K562 (cell line): ENCODE measurements around the gene PTPRT. TPM values are rescaled to one million over a fixed set of nuclear protein-coding genes. Genes with fewer than 3 reads are reported as not detected.

ENCODE experiments used
- ATAC-seq: fragments of 200-7000 bp; cut with Tn5 transposase; 3 replicates; pipeline ENCODE4 v1.9.1; 2020; ENCODE audit warnings: moderate library complexity
- BruUV-seq: library from RNA; stranded (reverse); fragments of 400-500 nt; replicated peaks from 2 replicates; lab custom pipeline; 2021; lab: Mats Ljungman, UMichigan
- CTCF ChIA-PET: fragments of 300-600 bp; formaldehyde crosslinking; extraction: SDS; loops from one replicate; lab custom pipeline; 2021; ENCODE audit warnings: low intra/inter-chr PET ratio; lab: Yijun Ruan, JAX
- POLR2A ChIA-PET: fragments of 300-600, 350-650 bp; sonication (Branson Sonifier 250); formaldehyde crosslinking; extraction: SDS; loops from one replicate; lab custom pipeline; 2021; ENCODE audit warnings: antibody characterized with exemption, inconsistent platforms; lab: Yijun Ruan, JAX
- DNase-seq, 4 experiments: peaks; one replicate each; pipeline versions ENCODE4 v3.0.0 to v3.0.0-alpha.2; 2011 to 2018; ENCODE audit warnings: low spot score in 3 of 4, mixed read lengths in 3 of 4; ENCODE audit errors: extremely low read depth in 1 of 4
- FAIRE-seq: peaks from 2 replicates; lab custom pipeline; 2011; peaks lifted over from hg19 to GRCh38; lab: Jason Lieb, UNC
- H2AFZ ChIP-seq: 2 replicates; pipeline ENCODE4 v1.6.0; 2011; ENCODE audit warnings: low read depth, low read length, control low read depth, inconsistent platforms
- H3K27ac ChIP-seq: fragments of 200-600 bp; 3 replicates; pipeline ENCODE4 v1.8.0; 2011; ENCODE audit warnings: low read depth, mild to moderate bottlenecking, control low read depth, inconsistent platforms, low read length, moderate library complexity, mixed read lengths; ENCODE audit errors: extremely low read depth
- H3K27me3 ChIP-seq, 2 experiments: fragments of 300-600 bp in 1 of 2; 2 replicates in 1 of 2; 3 replicates in 1 of 2; pipeline versions ENCODE4 v1.6.0 to v1.8.0; 2011; ENCODE audit warnings: inconsistent platforms in 2 of 2, low read length in 2 of 2, mild to moderate bottlenecking in 1 of 2, mixed read lengths in 1 of 2, moderate library complexity in 1 of 2; ENCODE audit not compliant: control insufficient read depth in 2 of 2, insufficient read depth in 2 of 2
- H3K36me3 ChIP-seq: fragments of 300-600 bp; 3 replicates; pipeline ENCODE4 v1.8.0; 2011; ENCODE audit warnings: mild to moderate bottlenecking, low read length, inconsistent platforms; ENCODE audit not compliant: control insufficient read depth, insufficient read depth
- H3K4me1 ChIP-seq, 2 experiments: fragments of 200-600 bp in 1 of 2; replicated peaks in 1 of 2; 2 replicates in 1 of 2; 3 replicates in 1 of 2; pipeline versions ENCODE4 v1.5.1 to v1.8.0; 2011; ENCODE audit warnings: inconsistent platforms in 2 of 2, low read length in 2 of 2, mild to moderate bottlenecking in 1 of 2, mixed read lengths in 1 of 2, moderate library complexity in 1 of 2; ENCODE audit not compliant: control insufficient read depth in 2 of 2, insufficient read depth in 2 of 2
- H3K4me2 ChIP-seq: 2 replicates; pipeline ENCODE4 v1.6.1; 2011; ENCODE audit warnings: low read length, control low read depth, inconsistent platforms, mixed read lengths; ENCODE audit not compliant: insufficient read depth
- H3K4me3 ChIP-seq: fragments of 200-600 bp; sonication (generic), shearing (Covaris generic); 2 replicates; pipeline ENCODE4 v1.5.1; 2016; ENCODE audit warnings: control low read depth, inconsistent platforms
- H3K79me2 ChIP-seq: fragments of 200-600 bp; 3 replicates; pipeline ENCODE4 v1.8.0; 2011; ENCODE audit warnings: low read length, inconsistent platforms; ENCODE audit not compliant: control insufficient read depth, insufficient read depth
- H3K9ac ChIP-seq, 2 experiments: 2 replicates each; pipeline versions ENCODE4 v1.6.0 to v1.6.1; 2011; ENCODE audit warnings: low read depth in 2 of 2, low read length in 2 of 2, control low read depth in 1 of 2, inconsistent platforms in 1 of 2, mild to moderate bottlenecking in 1 of 2, mixed read lengths in 1 of 2; ENCODE audit not compliant: insufficient read depth in 1 of 2
- H3K9me1 ChIP-seq: one replicate; pipeline ENCODE4 v1.6.0; 2011; ENCODE audit warnings: inconsistent platforms, mild to moderate bottlenecking, low read length, moderate library complexity; ENCODE audit not compliant: control insufficient read depth, insufficient read depth
- H3K9me3 ChIP-seq: replicated peaks from 2 replicates; pipeline ENCODE4 v1.5.1; 2011; ENCODE audit warnings: low read depth, low read length, inconsistent platforms; ENCODE audit not compliant: control insufficient read depth, insufficient read depth
- H4K20me1 ChIP-seq: replicated peaks from 2 replicates; pipeline ENCODE4 v1.6.1; 2011; ENCODE audit warnings: low read length, inconsistent platforms, mixed read lengths; ENCODE audit not compliant: control insufficient read depth, insufficient read depth
- CBX2 ChIP-seq: fragments of 200-600 bp; sonication (generic); IDR thresholded peaks from one replicate; pipeline ENCODE4 v1.6.1; 2012; ENCODE audit warnings: mild to moderate bottlenecking, low read length, inconsistent platforms; ENCODE audit not compliant: insufficient read depth, poor library complexity, severe bottlenecking
- HNRNPK ChIP-seq: fragments of 200-400 bp; formaldehyde crosslinking; IDR thresholded peaks from one replicate; pipeline ENCODE4 v1.6.1; 2018; ENCODE audit warnings: mild to moderate bottlenecking, low read depth, low read length; ENCODE audit not compliant: poor library complexity, severe bottlenecking
- MCM3 ChIP-seq: fragments of 450-650 bp; IDR thresholded peaks from 2 replicates; pipeline ENCODE4 v1.6.1; 2016
- MYBL2 ChIP-seq, 2 experiments: fragments of 450-650 bp in 1 of 2; sonication (generic) in 1 of 2; formaldehyde crosslinking in 1 of 2; IDR thresholded peaks; 2 replicates each; pipeline versions ENCODE4 v1.6.1 to v1.8.1; 2017 to 2022; ENCODE audit warnings: borderline replicate concordance in 1 of 2, inconsistent platforms in 1 of 2, low read depth in 1 of 2, mild to moderate bottlenecking in 1 of 2, missing genetic modification reagents in 1 of 2, moderate library complexity in 1 of 2
- SPI1 ChIP-seq: IDR thresholded peaks from 2 replicates; pipeline ENCODE4 v1.6.1; 2011; ENCODE audit warnings: low read depth, low read length, control low read depth, borderline replicate concordance
- ZNF316 ChIP-seq: fragments of 450-650 bp; IDR thresholded peaks from 2 replicates; pipeline ENCODE4 v1.6.1; 2016
- WGBS: fragments of 100-300 bp; shearing (Covaris generic); methylation state at CpG from one replicate; pipeline ENCODE4 v1.1.6; 2016; ENCODE audit warnings: low coverage, mixed read lengths; ENCODE audit not compliant: insufficient coverage; ENCODE audit errors: missing lambda C conversion rate; 5-methylcytosine and 5-hydroxymethylcytosine counted together
- in situ Hi-C: fragments of 300-500 bp; cut with MboI; formaldehyde crosslinking; loops from 4 replicates; pipeline ENCODE4 v1.15.0; 2018; ENCODE audit warnings: inconsistent platforms, mixed read lengths
- intact Hi-C: fragments of 100-400 bp; cut with micrococcal nuclease; formaldehyde crosslinking; loops from 2 replicates; pipeline ENCODE4 v1.14.2; 2022
- polyA plus RNA-seq, 8 experiments: library from polyadenylated mRNA; depleted of rRNA in 4 of 8; stranded (reverse) in 5 of 8; unstranded in 3 of 8; fragments of >200 nt; fragmentation: Nextera tagmentation in 2 of 8; fragmentation: Illumina TruSeq in 1 of 8; extraction: Ambion mirVana in 2 of 8; extraction: Trizol in 1 of 8; gene quantifications; 2 replicates each; pipeline versions ENCODE4 v1.2.1 to v1.2.3, GENCODE V29; 2011 to 2014; ENCODE audit warnings: inconsistent platforms in 1 of 8, missing spikeins in 1 of 8
- total RNA-seq, 7 experiments: library from RNA; depleted of rRNA in 6 of 7; stranded (reverse); fragments of >200 nt in 6 of 7; fragmentation: Illumina TruSeq in 2 of 7; extraction: Trizol in 2 of 7; gene quantifications; 2 replicates each; pipeline versions ENCODE4 v1.2.1 to v1.2.3, GENCODE V29; 2011 to 2021; ENCODE audit warnings: low replicate concordance in 1 of 7

PTPRT gene
- total and polyA plus RNA-seq, 9 of the 15 experiments (the other 6 are each of a cell fraction or from before 2014, with no cell fraction given) = not detected

- TF ChIP-seq ZNF316 (no peak), SPI1 (peak; percentile 79; the same call in 1 of the 2 replicates), MYBL2 (IDR thresholded peaks at IDR 0.05; ENCODE audit: low read depth) (no peak), MYBL2 (CRISPR knock-in tag; IDR thresholded peaks at IDR 0.05; ENCODE audit: borderline replicate concordance) (no peak), HNRNPK (no peak), CBX2 (no peak), MCM3 (no peak)
- no peaks in the 10 kb centered on the region for H3K9me1 ChIP-seq
- H3K27me3 ChIP-seq = no peaks in the 10 kb centered on the region
- H3K27ac ChIP-seq = no peak overlapping the region
- BruUV-seq = no TSS peak
- no peak overlapping the region for H3K4me3 ChIP-seq
- no peaks in the 10 kb centered on the region for H3K4me1 ChIP-seq
- H3K9ac ChIP-seq = no peak overlapping the region
- POLR2A ChIA-PET = no interaction called here
- ATAC-seq = no peak
- H4K20me1 ChIP-seq = no peaks in the 10 kb centered on the region
- no peaks in the 10 kb centered on the region for H3K9me3 ChIP-seq
- no peaks in the 10 kb centered on the region for H3K36me3 ChIP-seq
- intact Hi-C loops = no loop called here
- 0% methylated on average over 5 of the region's 5 CpGs for WGBS
- no peak for DNase-seq
- no peak for FAIRE-seq
- in situ Hi-C loops = no loop called here
- H3K79me2 ChIP-seq = no peaks in the 10 kb centered on the region
- CTCF ChIA-PET = no interaction called here
- H3K4me2 ChIP-seq = no peak overlapping the region
- no peak overlapping the region for H2AFZ ChIP-seq
These were observed 550.6 kb downstream of the PTPRT start for GRCh38 chr20:42639140-42639539.
